ENCODE results near the gene COL25A1.
A peak's percentile ranks its signal among the peaks of the same experiment; 100 is the strongest.

COL25A1 gene

GRCh38 chr4:108846568-108846967 lies 455.9 kb downstream of the COL25A1 start:
- no peak for FAIRE-seq

- no peak for FAIRE-seq
Measured at GRCh38 chr4:108840426-108840975, 462.0 kb downstream of the COL25A1 start.

- FAIRE-seq, result no peak
Measured at GRCh38 chr4:108839333-108839732, 463.1 kb downstream of the COL25A1 start.

- no peak for FAIRE-seq
Measured at GRCh38 chr4:108838451-108838850, 464.0 kb downstream of the COL25A1 start.

- peak; percentile 47 for FAIRE-seq
Measured at GRCh38 chr4:108834835-108835384, 467.5 kb downstream of the COL25A1 start.

GRCh38 chr4:108834166-108834834 lies 468.2 kb downstream of the COL25A1 start:
- no peak for FAIRE-seq

GRCh38 chr4:108833046-108833445 lies 469.4 kb downstream of the COL25A1 start:
- FAIRE-seq, result no peak

- FAIRE-seq, result no peak
Measured at GRCh38 chr4:108831886-108832285, 470.6 kb downstream of the COL25A1 start.

- FAIRE-seq, result no peak
Measured at GRCh38 chr4:108831291-108831690, 471.2 kb downstream of the COL25A1 start.

- no peak for FAIRE-seq
Measured at GRCh38 chr4:108830509-108831244, 471.8 kb downstream of the COL25A1 start.

- no peak for FAIRE-seq
Measured at GRCh38 chr4:108829966-108830492, 472.4 kb downstream of the COL25A1 start.

- FAIRE-seq, result no peak
Measured at GRCh38 chr4:108828620-108829019, 473.8 kb downstream of the COL25A1 start.

GRCh38 chr4:108825737-108826136 lies 476.7 kb downstream of the COL25A1 start:
- FAIRE-seq, result no peak

GRCh38 chr4:108821351-108821930 lies 481.0 kb downstream of the COL25A1 start:
- FAIRE-seq, result no peak

GRCh38 chr4:108820492-108821350 lies 481.7 kb downstream of the COL25A1 start:
- FAIRE-seq, result no peak

GRCh38 chr4:108814326-108814725 lies 488.1 kb downstream of the COL25A1 start:
- no peak for FAIRE-seq

- FAIRE-seq, result no peak
Measured at GRCh38 chr4:108813261-108813660, 489.2 kb downstream of the COL25A1 start.

GRCh38 chr4:108811486-108811885 lies 491.0 kb downstream of the COL25A1 start:
- FAIRE-seq, result no peak

GRCh38 chr4:108810087-108810486 lies 492.4 kb downstream of the COL25A1 start:
- no peak for FAIRE-seq

- FAIRE-seq, result no peak
Measured at GRCh38 chr4:108804648-108805273, 497.7 kb downstream of the COL25A1 start.

GRCh38 chr4:108799306-108799705 lies 503.2 kb downstream of the COL25A1 start:
- no peak for FAIRE-seq

GRCh38 chr4:108796173-108796572 lies 506.3 kb downstream of the COL25A1 start:
- no peak for FAIRE-seq
